ENCODE measurements around the gene PRPF19.

PRPF19 gene

DNA sequence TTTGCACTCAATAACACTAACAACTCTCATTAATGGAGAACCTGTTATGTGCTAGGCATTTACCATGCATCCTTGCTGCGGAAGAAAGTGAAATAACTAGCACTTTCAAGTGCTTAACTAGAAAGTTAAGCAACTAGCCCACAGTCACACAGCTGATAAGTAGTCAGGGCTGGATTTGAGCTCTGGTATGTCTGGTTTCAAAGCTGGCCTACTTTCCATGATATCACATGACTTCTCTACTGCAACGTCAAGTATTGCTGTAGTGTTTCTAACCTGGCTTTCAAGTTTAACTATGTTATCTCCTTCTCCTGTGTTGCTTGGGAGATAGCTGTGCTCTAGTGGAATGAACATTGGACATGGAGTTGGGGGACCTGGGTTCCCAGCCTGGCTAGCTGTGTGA lies 33.5 kb upstream of the PRPF19 start:
- TF ChIP-seq, protein P1, sequence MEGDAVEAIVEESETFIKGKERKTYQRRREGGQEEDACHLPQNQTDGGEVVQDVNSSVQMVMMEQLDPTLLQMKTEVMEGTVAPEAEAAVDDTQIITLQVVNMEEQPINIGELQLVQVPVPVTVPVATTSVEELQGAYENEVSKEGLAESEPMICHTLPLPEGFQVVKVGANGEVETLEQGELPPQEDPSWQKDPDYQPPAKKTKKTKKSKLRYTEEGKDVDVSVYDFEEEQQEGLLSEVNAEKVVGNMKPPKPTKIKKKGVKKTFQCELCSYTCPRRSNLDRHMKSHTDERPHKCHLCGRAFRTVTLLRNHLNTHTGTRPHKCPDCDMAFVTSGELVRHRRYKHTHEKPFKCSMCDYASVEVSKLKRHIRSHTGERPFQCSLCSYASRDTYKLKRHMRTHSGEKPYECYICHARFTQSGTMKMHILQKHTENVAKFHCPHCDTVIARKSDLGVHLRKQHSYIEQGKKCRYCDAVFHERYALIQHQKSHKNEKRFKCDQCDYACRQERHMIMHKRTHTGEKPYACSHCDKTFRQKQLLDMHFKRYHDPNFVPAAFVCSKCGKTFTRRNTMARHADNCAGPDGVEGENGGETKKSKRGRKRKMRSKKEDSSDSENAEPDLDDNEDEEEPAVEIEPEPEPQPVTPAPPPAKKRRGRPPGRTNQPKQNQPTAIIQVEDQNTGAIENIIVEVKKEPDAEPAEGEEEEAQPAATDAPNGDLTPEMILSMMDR (IDR thresholded peaks at IDR 0.05; ENCODE audit: control extremely low read depth, extremely low read depth, low read depth, missing control alignments) = no peak
- no peak for DNase-seq (ENCODE audit: extremely low spot score)
- ChIA-PET POLR2A (interaction anchor here (0.9 to 1.4 kb wide), 3 partner anchors 11 to 422 kb away, joined by 3 to 5 read pairs (median 3); partner anchors contain the start of genes CYB561A3 and TMEM138), CTCF (interaction anchor here (0.9 to 2.2 kb wide), 10 partner anchors 8 to 190 kb away, joined by 3 to 9 read pairs (median 6); no protein-coding TSS in a partner anchor)

DNA sequence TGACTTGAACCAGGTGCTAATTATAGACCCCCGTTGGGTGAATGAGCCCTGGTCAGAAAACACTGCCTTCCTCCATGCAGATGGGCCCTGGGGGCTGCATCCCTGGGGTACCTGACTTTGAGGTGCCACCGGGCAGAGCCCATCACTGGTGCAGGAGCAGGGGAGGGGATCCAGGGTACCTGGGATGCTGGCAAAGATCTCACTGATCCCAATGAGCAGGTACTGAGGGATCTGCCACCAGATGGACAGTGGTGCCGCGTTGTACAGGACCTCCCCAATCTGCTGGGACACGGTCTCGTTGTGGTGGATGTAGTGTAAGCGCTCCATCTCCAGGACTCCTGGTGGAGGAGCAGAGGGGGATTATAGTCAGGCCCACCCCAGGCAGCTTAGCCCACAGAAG lies 32.9 kb upstream of the PRPF19 start:
- no peak for DNase-seq (ENCODE audit: extremely low spot score)
- TF ChIP-seq, protein P1 (IDR thresholded peaks at IDR 0.05; ENCODE audit: control extremely low read depth, extremely low read depth, low read depth, missing control alignments) = no peak
- POLR2A ChIA-PET = interaction anchor here (0.9 kb wide), 1 partner anchor 422 kb away, joined by 3 read pairs; the partner anchor contains the start of genes CYB561A3 and TMEM138
- CTCF ChIA-PET = interaction anchor here (0.9 to 2.2 kb wide), 6 partner anchors 11 to 148 kb away, joined by 3 to 9 read pairs (median 7); no protein-coding TSS in a partner anchor

DNA sequence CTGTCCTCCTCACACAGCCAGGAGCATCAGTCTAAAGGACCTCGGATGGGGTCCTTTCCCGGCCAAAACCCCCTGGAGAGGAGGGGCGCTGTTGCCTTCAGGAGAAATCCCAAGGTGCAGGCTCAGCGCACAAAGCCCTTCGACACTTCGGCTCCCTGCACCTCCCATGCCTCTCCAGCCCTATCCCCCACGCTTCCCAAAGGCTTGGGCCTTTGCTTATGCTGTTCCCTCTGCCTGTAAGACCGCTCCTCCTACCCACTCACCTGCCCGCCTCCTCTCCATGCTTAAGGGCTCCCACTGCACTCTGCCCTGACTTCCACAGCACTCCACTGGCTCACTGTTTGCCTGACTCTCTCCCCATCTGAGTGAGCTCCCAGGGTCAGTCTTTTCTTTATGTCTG lies 32.1 kb upstream of the PRPF19 start:
- POLR2A ChIA-PET = interaction anchor here (0.6 kb wide), 4 partner anchors 16 to 463 kb away, joined by 3 to 5 read pairs (median 4); no protein-coding TSS in a partner anchor
- TF ChIP-seq, protein P1 (IDR thresholded peaks at IDR 0.05; ENCODE audit: control extremely low read depth, extremely low read depth, low read depth, missing control alignments) = no peak
- CTCF ChIA-PET = no interaction called here
- no peak for DNase-seq (ENCODE audit: extremely low spot score)

DNA sequence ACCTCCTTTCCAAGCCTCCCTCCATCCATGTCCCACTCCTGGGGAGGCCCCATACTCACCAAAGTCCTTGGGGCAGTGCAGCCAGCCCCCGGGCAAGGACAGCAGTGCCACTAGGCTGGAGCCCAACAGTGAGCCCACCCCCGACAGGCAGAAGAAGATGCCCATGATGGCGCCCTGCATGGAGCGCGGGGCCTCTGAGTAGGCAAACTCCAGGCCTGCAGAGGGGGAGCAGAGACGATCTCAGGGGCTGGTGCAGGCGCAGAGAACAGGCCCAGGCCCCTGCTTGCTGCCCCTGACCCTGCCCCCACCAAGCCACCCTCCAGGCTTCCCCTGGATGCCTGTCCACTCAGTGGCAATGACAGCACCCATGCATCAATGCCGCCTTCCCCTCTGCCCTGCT lies 31.4 kb upstream of the PRPF19 start:
- ChIA-PET CTCF (no interaction called here), POLR2A (interaction anchor here (0.6 kb wide), 1 partner anchor 36 kb away, joined by 3 read pairs; no protein-coding TSS in a partner anchor)
- TF ChIP-seq, protein P1 (IDR thresholded peaks at IDR 0.05; ENCODE audit: control extremely low read depth, extremely low read depth, low read depth, missing control alignments) = no peak
- no peak for DNase-seq (ENCODE audit: extremely low spot score)

DNA sequence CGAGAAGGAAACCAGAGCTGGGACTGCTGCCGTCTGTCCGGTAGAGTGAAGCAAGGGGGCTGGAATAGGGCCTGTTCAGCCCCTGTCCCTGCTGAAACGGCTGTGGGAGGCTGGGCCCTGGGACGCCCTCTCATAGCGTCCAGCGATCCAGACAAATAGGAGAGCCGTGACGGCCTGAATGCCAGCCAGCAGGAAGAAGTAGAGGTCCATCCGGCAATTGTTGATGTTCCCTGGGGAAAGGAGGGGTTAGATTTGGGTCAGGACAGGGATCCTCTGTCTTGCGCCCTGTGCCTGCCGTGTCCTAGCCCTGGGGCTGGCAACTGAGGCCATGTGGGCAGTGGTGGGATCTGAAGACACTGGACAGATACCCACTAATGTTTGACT lies 30.8 kb upstream of the PRPF19 start:
- ChIA-PET POLR2A (interaction anchor here (1.0 to 1.4 kb wide), 2 partner anchors 14 to 17 kb away, joined by 3 to 5 read pairs; no protein-coding TSS in a partner anchor), CTCF (interaction anchor here (0.9 to 2.3 kb wide), 3 partner anchors 9 to 25 kb away, joined by 3 to 6 read pairs (median 3); no protein-coding TSS in a partner anchor)
- TF ChIP-seq, protein P1 (IDR thresholded peaks at IDR 0.05; ENCODE audit: control extremely low read depth, extremely low read depth, low read depth, missing control alignments) = no peak

DNA sequence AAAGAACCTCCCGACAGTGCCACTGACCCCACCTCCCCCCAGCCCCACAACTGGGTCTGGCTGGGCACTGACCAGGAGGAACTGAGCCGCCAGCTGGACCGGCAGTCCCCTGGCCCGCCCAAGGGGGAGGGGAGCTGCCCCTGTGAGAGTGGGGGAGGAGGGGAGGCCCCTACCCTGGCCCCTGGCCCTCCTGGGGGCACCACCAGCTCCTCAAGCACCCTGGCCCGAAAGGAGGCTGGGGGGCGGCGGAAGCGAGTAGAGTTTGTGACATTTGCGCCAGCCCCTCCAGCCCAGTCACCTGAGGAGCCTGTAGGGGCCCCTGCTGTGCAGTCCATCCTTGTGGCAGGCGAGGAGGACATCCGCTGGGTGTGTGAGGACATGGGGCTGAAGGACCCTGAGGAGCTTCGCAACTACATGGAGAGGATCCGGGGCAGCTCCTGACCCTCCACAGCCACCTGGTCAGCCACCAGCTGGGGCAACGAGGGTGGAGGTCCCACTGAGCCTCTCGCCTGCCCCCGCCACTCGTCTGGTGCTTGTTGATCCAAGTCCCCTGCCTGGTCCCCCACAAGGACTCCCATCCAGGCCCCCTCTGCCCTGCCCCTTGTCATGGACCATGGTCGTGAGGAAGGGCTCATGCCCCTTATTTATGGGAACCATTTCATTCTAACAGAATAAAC lies 30.2 kb upstream of the PRPF19 start:
- ChIA-PET CTCF (interaction anchor here (0.9 to 2.3 kb wide), 3 partner anchors 9 to 26 kb away, joined by 3 to 6 read pairs (median 3); no protein-coding TSS in a partner anchor), POLR2A (interaction anchor here (1.0 to 1.4 kb wide), 2 partner anchors 14 to 18 kb away, joined by 3 to 5 read pairs; no protein-coding TSS in a partner anchor)
- DNase-seq (ENCODE audit: extremely low spot score) = no peak
- TF ChIP-seq, protein P1 (IDR thresholded peaks at IDR 0.05; ENCODE audit: control extremely low read depth, extremely low read depth, low read depth, missing control alignments) = no peak

More for the DNA sequence above, 30.8 kb upstream of the PRPF19 start:
- DNase-seq (ENCODE audit: extremely low spot score) = no peak

All from GM10248 (cell line).